ENCODE measurements around the gene HOXD4. TPM values are rescaled to one million over a fixed set of nuclear protein-coding genes. Genes with fewer than 3 reads are reported as not detected.

The HOXD4 gene
- total RNA-seq, 1 donor from 2014 or later: 0.97 TPM

DNA sequence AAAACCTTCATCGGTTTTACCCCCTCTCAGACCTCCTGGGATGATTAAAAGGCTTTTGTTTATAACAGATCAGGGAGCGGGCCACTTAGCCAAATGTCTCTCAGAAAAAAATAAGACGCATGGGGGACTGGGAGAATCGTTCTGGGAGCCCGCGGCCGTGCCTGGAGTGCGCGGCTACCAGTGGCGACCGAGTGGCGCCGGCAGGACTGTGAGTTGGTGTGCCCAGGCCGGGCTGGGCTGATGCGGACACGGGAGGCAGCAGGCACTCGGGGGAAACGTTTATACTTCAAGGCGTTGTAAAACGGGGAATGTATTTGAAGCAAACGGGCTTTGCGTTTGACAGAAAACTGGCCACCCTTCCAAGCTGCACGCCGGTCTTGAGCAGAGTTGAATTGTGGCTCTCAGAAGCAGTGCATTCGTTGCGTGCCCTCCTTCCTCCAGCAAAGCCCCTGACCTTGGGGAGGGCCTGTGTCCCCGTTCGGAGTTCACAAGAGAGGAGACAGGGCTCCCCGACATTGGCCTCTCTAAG, 39.4 kb upstream of the HOXD4 start:
- ATAC-seq (no peak), DNase-seq (no peak)
- Histone ChIP-seq H3K9me3 (no peaks in the 10 kb centered on the region), H3K4me1 (peaks cover 11% of the 10 kb centered on the region), H3K27me3 (ENCODE audit: low read depth) (peaks cover 98% of the 10 kb centered on the region), H3K4me3 (no peak overlapping the region), H3K27ac (no peak overlapping the region), H3K36me3 (no peaks in the 10 kb centered on the region)
- intact Hi-C loops (cut with DNase I): no loop called here
- TF ChIP-seq, protein P1, sequence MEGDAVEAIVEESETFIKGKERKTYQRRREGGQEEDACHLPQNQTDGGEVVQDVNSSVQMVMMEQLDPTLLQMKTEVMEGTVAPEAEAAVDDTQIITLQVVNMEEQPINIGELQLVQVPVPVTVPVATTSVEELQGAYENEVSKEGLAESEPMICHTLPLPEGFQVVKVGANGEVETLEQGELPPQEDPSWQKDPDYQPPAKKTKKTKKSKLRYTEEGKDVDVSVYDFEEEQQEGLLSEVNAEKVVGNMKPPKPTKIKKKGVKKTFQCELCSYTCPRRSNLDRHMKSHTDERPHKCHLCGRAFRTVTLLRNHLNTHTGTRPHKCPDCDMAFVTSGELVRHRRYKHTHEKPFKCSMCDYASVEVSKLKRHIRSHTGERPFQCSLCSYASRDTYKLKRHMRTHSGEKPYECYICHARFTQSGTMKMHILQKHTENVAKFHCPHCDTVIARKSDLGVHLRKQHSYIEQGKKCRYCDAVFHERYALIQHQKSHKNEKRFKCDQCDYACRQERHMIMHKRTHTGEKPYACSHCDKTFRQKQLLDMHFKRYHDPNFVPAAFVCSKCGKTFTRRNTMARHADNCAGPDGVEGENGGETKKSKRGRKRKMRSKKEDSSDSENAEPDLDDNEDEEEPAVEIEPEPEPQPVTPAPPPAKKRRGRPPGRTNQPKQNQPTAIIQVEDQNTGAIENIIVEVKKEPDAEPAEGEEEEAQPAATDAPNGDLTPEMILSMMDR (IDR thresholded peaks at IDR 0.05): no peak

DNA sequence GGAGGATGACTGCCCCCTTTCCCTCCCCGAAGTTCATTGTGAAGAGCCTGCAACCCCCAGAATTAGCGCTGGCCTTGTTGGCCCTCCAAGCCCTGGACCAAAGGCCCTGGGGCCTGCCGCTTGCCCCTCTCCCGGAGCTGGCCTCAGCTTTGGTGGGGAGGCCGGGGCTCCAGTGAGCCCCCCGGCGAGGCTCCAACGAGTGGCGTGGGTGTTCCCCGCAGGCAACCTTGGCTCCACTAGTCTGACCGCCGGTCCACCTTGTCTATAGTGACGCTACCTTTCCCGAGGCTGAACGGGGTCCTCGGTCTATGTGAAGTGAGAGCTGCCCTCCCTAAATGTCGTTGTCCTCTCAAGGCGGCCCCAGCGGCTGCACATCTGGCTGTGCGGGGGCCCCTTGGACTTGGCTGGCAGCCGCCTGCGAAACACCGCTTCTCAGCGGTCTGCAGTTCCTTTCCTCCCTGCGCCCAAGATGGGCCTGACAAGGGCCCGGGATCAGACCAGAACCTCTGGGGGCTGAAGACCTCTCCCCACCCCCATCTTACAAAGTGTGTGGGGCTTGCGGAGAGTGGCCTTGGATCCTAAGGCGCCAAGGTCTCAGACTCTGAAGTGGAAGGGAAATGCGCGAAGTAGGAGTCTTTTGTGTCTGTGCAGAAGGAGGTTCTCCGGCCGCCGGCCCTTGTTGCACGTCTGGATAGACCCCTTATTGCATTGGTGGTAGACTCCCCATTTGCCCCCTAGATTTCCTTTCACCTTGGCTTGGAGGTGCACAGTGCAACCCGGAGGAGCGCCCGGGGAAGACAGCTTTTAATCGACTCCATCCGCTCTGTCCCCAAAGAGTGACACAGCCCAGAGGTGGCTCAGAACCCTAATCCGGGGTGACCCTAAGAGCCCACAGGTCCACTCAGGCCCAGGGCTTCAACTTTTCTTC, 38.7 kb upstream of the HOXD4 start:
- Histone ChIP-seq H3K4me1 (peaks cover 7% of the 10 kb centered on the region), H3K9me3 (no peaks in the 10 kb centered on the region), H3K36me3 (no peaks in the 10 kb centered on the region), H3K27ac (no peak overlapping the region), H3K4me3 (no peak overlapping the region), H3K27me3 (ENCODE audit: low read depth) (peaks cover 100% of the 10 kb centered on the region)
- ATAC-seq (no peak), DNase-seq (no peak)
- TF ChIP-seq, protein P1 (IDR thresholded peaks at IDR 0.05): no peak
- intact Hi-C loops (cut with DNase I): no loop called here

DNA sequence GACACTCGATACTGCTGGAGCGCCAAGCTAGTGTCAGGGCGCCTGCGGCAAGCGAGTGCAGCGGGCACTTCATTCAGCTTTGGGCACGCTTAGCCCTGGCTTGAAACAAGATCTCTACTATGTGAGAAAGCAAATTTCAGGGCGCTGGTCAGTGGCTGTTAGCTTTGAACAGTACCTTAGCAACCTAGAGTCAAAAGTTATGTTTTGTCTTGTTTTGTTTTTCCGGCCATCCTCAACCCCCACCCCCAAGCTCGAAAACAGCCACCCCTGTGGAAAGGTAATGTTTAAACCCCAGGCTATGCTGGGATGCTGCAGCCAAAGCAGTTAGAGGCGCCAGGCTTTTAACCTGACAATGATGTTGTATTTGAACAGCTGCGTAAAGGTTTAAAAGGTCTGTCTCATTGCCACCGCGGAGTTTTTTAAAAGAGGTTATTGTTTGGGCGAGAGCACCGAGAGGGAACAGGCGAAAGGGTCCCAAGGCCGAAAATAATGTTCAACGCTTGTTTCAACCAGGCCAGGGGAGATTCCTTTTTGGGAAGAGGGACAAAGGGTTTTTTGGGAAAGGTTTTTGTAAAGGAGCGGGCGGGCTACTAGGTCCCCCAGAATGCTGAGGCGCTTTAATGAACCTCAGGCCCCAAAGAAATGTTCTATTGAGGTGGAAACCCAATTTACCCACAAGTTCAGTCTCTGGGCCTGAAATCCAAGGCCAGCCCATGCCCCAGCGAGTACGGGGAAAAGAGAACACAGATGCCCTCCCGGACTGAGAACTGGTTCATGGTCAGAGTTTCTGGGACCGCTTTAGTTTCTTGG, 37.0 kb upstream of the HOXD4 start:
- Histone ChIP-seq H3K27me3 (ENCODE audit: low read depth) (peaks cover 100% of the 10 kb centered on the region), H3K36me3 (no peaks in the 10 kb centered on the region)
- no peak for DNase-seq

DNA sequence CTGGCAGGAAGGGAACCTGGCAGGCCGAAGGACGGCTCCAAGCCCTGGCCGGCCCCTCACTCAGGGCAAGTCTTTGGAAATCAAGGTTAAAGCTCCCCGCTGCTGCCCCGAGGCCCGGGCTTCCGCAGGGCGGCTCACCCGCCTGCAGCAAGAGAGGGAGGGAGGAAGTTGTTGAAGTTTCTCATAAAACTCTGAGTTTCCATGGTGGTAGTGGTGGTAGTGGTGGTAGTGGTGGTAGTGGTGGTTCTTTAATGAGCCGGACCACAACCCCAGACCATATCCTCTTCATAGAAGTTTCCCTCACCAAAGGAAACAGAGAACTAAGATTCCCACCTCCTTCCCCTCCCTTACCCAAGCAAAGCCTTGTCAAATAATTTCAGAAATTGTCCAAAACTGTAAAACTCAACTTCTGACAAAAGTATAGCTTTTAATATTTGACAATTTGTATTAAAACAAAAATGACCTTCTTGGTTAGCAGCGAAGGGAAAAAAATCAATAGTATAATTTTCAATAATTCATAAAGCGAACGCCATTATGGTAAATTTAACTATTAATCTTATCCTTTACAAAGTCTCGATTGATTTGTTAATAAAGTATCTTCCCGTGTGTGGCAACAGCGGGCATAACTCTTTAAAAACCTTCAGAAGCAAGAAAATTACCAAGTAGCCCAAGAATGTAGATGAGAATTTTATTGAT, 36.3 kb upstream of the HOXD4 start:
- Histone ChIP-seq H3K36me3 (no peaks in the 10 kb centered on the region), H3K9me3 (no peaks in the 10 kb centered on the region), H3K27me3 (ENCODE audit: low read depth) (peaks cover 100% of the 10 kb centered on the region), H3K4me1 (no peaks in the 10 kb centered on the region), H3K27ac (no peak overlapping the region), H3K4me3 (no peak overlapping the region)
- ATAC-seq: no peak
- TF ChIP-seq, protein P1 (IDR thresholded peaks at IDR 0.05): no peak
- intact Hi-C loops (cut with DNase I): no loop called here
- DNase-seq: no peak

More for the DNA sequence above, 37.0 kb upstream of the HOXD4 start:
- H3K4me3 ChIP-seq: no peak overlapping the region
- no peaks in the 10 kb centered on the region for H3K4me1 ChIP-seq
- intact Hi-C loops (cut with DNase I): no loop called here
- H3K9me3 ChIP-seq: no peaks in the 10 kb centered on the region
- H3K27ac ChIP-seq: no peak overlapping the region
- no peak for ATAC-seq
- TF ChIP-seq, protein P1 (IDR thresholded peaks at IDR 0.05): no peak

All from lower lobe of right lung (tissue), 2 donors.